HepG2 (cell line): ENCODE results near the gene OLR1. TPM values are rescaled to one million over a fixed set of nuclear protein-coding genes. Genes with fewer than 3 reads are reported as not detected.
"Not testable (repeated sequence)": the region's sequence is repeated elsewhere in the genome, so short reads cannot be mapped to it uniquely, and the experiment has no call there.

Source experiments
- ATAC-seq: fragments of 200-7000 bp; cut with Tn5 transposase; 3 replicates; pipeline ENCODE4 v1.9.1; 2020; ENCODE audit warnings: mild to moderate bottlenecking, moderate library complexity
- BruUV-seq: library from RNA; stranded (reverse); fragments of 400-500 nt; replicated peaks from 2 replicates; lab custom pipeline; 2021; lab: Mats Ljungman, UMichigan
- CTCF ChIA-PET: fragments of 300-600 bp; formaldehyde crosslinking; extraction: SDS; loops from one replicate; lab custom pipeline; 2021; ENCODE audit warnings: low total read pairs, inconsistent platforms, low intra/inter-chr PET ratio; lab: Yijun Ruan, JAX
- POLR2A ChIA-PET: fragments of 350-600 bp; sonication (Branson Sonifier 250); formaldehyde crosslinking; loops from one replicate; lab custom pipeline; 2020; ENCODE audit warnings: antibody characterized with exemption, inconsistent platforms; lab: Yijun Ruan, JAX
- DNase-seq: peaks from one replicate; pipeline ENCODE4 v3.0.0-alpha.2; 2015; ENCODE audit warnings: low spot score
- FAIRE-seq: peaks from 3 replicates; lab custom pipeline; 2011; peaks lifted over from hg19 to GRCh38; lab: Jason Lieb, UNC
- H2AFZ ChIP-seq: one replicate; pipeline ENCODE4 v1.6.1; 2011; ENCODE audit warnings: low read length, inconsistent platforms
- H3K27ac ChIP-seq: fragments of 300-600 bp; 3 replicates; pipeline ENCODE4 v1.8.0; 2011; ENCODE audit warnings: mixed run types, mild to moderate bottlenecking, mixed read lengths, low read length, inconsistent platforms; ENCODE audit not compliant: insufficient read depth; ENCODE audit errors: extremely low read length
- H3K27me3 ChIP-seq, 2 experiments: fragments of 200-600 bp in 1 of 2; 2 replicates in 1 of 2; 3 replicates in 1 of 2; pipeline versions ENCODE4 v1.6.0 to v1.8.0; 2011; ENCODE audit warnings: low read length in 2 of 2, mild to moderate bottlenecking in 2 of 2, moderate library complexity in 2 of 2, inconsistent platforms in 1 of 2; ENCODE audit not compliant: insufficient read depth in 2 of 2, control insufficient read depth in 1 of 2
- H3K36me3 ChIP-seq, 2 experiments: fragments of 200-600 bp in 1 of 2; replicated peaks in 1 of 2; 2 replicates in 1 of 2; 3 replicates in 1 of 2; pipeline versions ENCODE4 v1.5.1 to v1.8.0; 2011; ENCODE audit warnings: low read length in 2 of 2, inconsistent platforms in 1 of 2; ENCODE audit not compliant: insufficient read depth in 2 of 2, control insufficient read depth in 1 of 2
- H3K4me1 ChIP-seq: 2 replicates; pipeline ENCODE4 v1.5.1; 2012; ENCODE audit warnings: low read length, inconsistent platforms; ENCODE audit not compliant: insufficient read depth
- H3K4me2 ChIP-seq: 2 replicates; pipeline ENCODE4 v1.6.0; 2011; ENCODE audit warnings: low read depth, low read length, inconsistent platforms
- H3K4me3 ChIP-seq, 3 experiments: fragments of 200-600 bp in 1 of 3; sonication (generic), shearing (Covaris generic) in 1 of 3; replicated peaks in 1 of 3; 2 replicates each; pipeline ENCODE4 v1.5.1; 2011 to 2016; ENCODE audit warnings: low read length in 3 of 3, inconsistent platforms in 2 of 3, low read depth in 2 of 3, mild to moderate bottlenecking in 2 of 3, control low read depth in 1 of 3, mixed read lengths in 1 of 3; ENCODE audit not compliant: insufficient read depth in 1 of 3
- H3K79me2 ChIP-seq: one replicate; pipeline ENCODE4 v1.6.1; 2011; ENCODE audit warnings: low read length, inconsistent platforms; ENCODE audit not compliant: insufficient read depth
- H3K9ac ChIP-seq: 2 replicates; pipeline ENCODE4 v1.6.0; 2011; ENCODE audit warnings: mild to moderate bottlenecking, low read depth, low read length, inconsistent platforms; ENCODE audit not compliant: insufficient read depth
- H3K9me3 ChIP-seq: 2 replicates; pipeline ENCODE4 v1.5.1; 2012; ENCODE audit warnings: mild to moderate bottlenecking, low read length
- H4K20me1 ChIP-seq: 2 replicates; pipeline ENCODE4 v1.6.0; 2011; ENCODE audit warnings: inconsistent platforms, mild to moderate bottlenecking, low read length, moderate library complexity; ENCODE audit not compliant: insufficient read depth
- GMEB2 ChIP-seq: IDR thresholded peaks from 2 replicates; pipeline ENCODE4 v1.6.1; 2016; ENCODE audit warnings: missing biosample characterization, missing genetic modification reagents, low read depth
- KLF15 ChIP-seq: sonication (generic); formaldehyde crosslinking; IDR thresholded peaks from 2 replicates; pipeline ENCODE4 v1.8.1; 2023; ENCODE audit warnings: borderline replicate concordance, mild to moderate bottlenecking, inconsistent platforms, missing genetic modification reagents, mixed read lengths
- MXD1 ChIP-seq: sonication (generic); formaldehyde crosslinking; IDR thresholded peaks from 2 replicates; pipeline ENCODE4 v1.4.0; 2020; ENCODE audit warnings: mild to moderate bottlenecking, missing genetic modification reagents
- NBN ChIP-seq: fragments of 450-650 bp; conservative IDR thresholded peaks from 2 replicates; pipeline ENCODE4 v1.6.1; 2017
- NCOA2 ChIP-seq: sonication (generic); formaldehyde crosslinking; IDR thresholded peaks from 2 replicates; pipeline ENCODE4 v1.8.0; 2022; ENCODE audit warnings: inconsistent platforms
- PHF8 ChIP-seq: sonication (generic); formaldehyde crosslinking; IDR thresholded peaks from 2 replicates; pipeline ENCODE4 v1.5.0; 2020; ENCODE audit warnings: missing genetic modification reagents
- POLR2AphosphoS5 ChIP-seq: IDR thresholded peaks from 2 replicates; pipeline ENCODE4 v1.6.1; 2012; ENCODE audit warnings: low read depth, low read length
- TBX2 ChIP-seq: sonication (generic); formaldehyde crosslinking; IDR thresholded peaks from 2 replicates; pipeline ENCODE4 v1.5.0; 2020; ENCODE audit warnings: missing genetic modification reagents, mild to moderate bottlenecking, borderline replicate concordance
- ZNF143 ChIP-seq: sonication (generic); formaldehyde crosslinking; IDR thresholded peaks from 2 replicates; pipeline ENCODE4 v1.4.0; 2020; ENCODE audit warnings: missing genetic modification reagents
- ZNF251 ChIP-seq: sonication (generic); formaldehyde crosslinking; IDR thresholded peaks from 2 replicates; pipeline ENCODE4 v1.9.0; 2021; ENCODE audit warnings: mild to moderate bottlenecking, missing genetic modification reagents
- ZNF280D ChIP-seq: sonication (generic); formaldehyde crosslinking; IDR thresholded peaks from 2 replicates; pipeline ENCODE4 v1.5.1; 2020; ENCODE audit warnings: mild to moderate bottlenecking, missing genetic modification reagents
- ZNF547 ChIP-seq: sonication (generic); formaldehyde crosslinking; IDR thresholded peaks from 2 replicates; pipeline ENCODE4 v1.5.1; 2020; ENCODE audit warnings: mild to moderate bottlenecking, missing genetic modification reagents
- WGBS: methylation state at CpG from one replicate; pipeline ENCODE4 v1.1.6; 2017; ENCODE audit warnings: low lambda C conversion rate; 5-methylcytosine and 5-hydroxymethylcytosine counted together
- in situ Hi-C: cut with HindIII; loops from 2 replicates; pipeline ENCODE4 v1.10.0; 2017; ENCODE audit warnings: low pct_unique_long_range_greater_than_20kb; ENCODE audit not compliant: extremely low pct_ligation_motif_present
- intact Hi-C: fragments of 100-400 bp; cut with micrococcal nuclease; formaldehyde crosslinking; loops from one replicate; pipeline ENCODE4 v1.10.0; 2022; ENCODE audit not compliant: unreplicated experiment
- polyA plus RNA-seq, 8 experiments: library from polyadenylated mRNA; depleted of rRNA in 3 of 8; stranded (reverse) in 7 of 8; unstranded in 1 of 8; fragments of >200 nt; fragmentation: Illumina TruSeq in 4 of 8; extraction: Trizol in 4 of 8; gene quantifications; 2 replicates each; pipeline versions ENCODE4 v1.2.1 to v1.2.3, GENCODE V29; 2011 to 2016; ENCODE audit warnings: low read depth in 4 of 8, missing spikeins in 1 of 8, mixed read lengths in 1 of 8; ENCODE audit not compliant: insufficient read depth in 1 of 8
- total RNA-seq, 5 experiments: library from RNA; depleted of rRNA; stranded (reverse); fragments of >200 nt; fragmentation: Illumina TruSeq; extraction: Trizol; gene quantifications; 2 replicates each; pipeline ENCODE4 v1.2.3, GENCODE V29; 2016; ENCODE audit warnings: low read depth in 1 of 5

Gene OLR1
- total and polyA plus RNA-seq, 2 of the 13 experiments (the other 11 are each of a cell fraction or from before 2014, with no cell fraction given), result not detected

- no peak for TF ChIP-seq ZNF280D
- TF ChIP-seq, all 625 proteins: peak for 0
Measured at GRCh38 chr12:10205220-10205807, 33.4 kb upstream of the OLR1 start (continued).

DNA sequence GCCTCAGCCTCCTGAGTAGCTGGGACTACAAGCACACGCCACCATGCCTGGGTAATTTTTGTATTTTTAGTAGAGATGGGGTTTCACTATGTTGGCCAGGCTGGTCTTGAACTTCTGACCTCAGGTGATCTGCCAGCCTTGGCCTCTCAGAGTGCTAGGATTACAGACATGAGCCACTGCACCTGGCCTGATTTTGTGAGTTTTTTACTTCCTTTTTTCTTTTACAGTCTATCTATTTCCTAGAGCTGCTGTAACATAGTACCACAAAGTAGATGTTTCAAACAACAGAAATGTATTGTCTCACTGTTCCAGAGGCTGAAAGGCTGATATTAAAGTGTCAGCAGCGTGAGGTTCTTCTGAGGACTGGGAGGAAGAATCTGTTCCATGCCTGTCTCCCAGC lies 32.6 kb upstream of the OLR1 start:
- H3K27me3 ChIP-seq, H3K79me2 ChIP-seq, H4K20me1 ChIP-seq, CTCF ChIA-PET, ATAC-seq, BruUV-seq, DNase-seq, H3K4me2 ChIP-seq, in situ Hi-C loops, FAIRE-seq, H3K4me3 ChIP-seq, H3K36me3 ChIP-seq, intact Hi-C loops, H3K9ac ChIP-seq, POLR2A ChIA-PET, H3K4me1 ChIP-seq, H3K9me3 ChIP-seq, H3K27ac ChIP-seq, H2AFZ ChIP-seq: not testable (repeated sequence)
- WGBS, result 6% methylated on average over 2 of the region's 2 CpGs

DNA sequence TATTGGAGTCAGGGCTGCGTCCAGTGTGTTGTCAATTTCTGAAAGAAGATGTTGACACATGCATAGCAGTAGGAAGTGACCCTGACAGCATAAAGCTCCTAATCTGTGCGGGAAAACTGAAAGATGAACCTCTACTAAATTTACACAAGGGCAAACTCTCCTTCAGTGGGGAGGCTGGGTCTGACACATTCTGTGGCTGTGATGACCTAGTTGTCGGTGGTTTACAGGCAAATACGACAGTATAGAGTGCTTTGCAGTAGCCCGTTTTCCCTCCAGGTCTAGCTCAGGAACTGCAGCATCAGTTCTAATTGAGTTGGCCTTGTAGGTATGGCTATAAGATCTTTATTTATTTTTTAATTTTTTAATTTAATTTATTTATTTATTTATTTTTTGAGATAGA lies 25.9 kb upstream of the OLR1 start:
- intact Hi-C loops, result no loop called here
- Histone ChIP-seq H3K27ac (no peak overlapping the region), H3K36me3 (no peaks in the 10 kb centered on the region), H3K4me1 (no peaks in the 10 kb centered on the region), H3K9me3 (no peaks in the 10 kb centered on the region), H3K4me3 (no peak overlapping the region), H4K20me1 (no peaks in the 10 kb centered on the region), H3K4me2 (no peak overlapping the region), H3K27me3 (no peaks in the 10 kb centered on the region; a peak in 3 of 5 replicates), H3K9ac (no peak overlapping the region), H2AFZ (no peak overlapping the region), H3K79me2 (no peaks in the 10 kb centered on the region)
- FAIRE-seq, result no peak
- BruUV-seq, result no TSS peak
- in situ Hi-C loops, result no loop called here
- no peak for DNase-seq
- ChIA-PET POLR2A (no interaction called here), CTCF (no interaction called here)
- ATAC-seq, result no peak
- WGBS, result 63% methylated on average over 5 of the region's 5 CpGs
- TF ChIP-seq PHF8 (no peak), ZNF143 (CRISPR knock-in tag) (no peak), NCOA2 (CRISPR knock-in tag) (no peak), KLF15 (CRISPR knock-in tag) (no peak), ZNF251 (CRISPR knock-in tag) (no peak), MXD1 (CRISPR knock-in tag) (no peak), POLR2AphosphoS5 (no peak), NBN (no peak), TBX2 (no peak), GMEB2 (no peak), ZNF547 (CRISPR knock-in tag) (no peak)
